Nephron (organoid): ENCODE measurements around the gene KYNU.
"Not testable (repeated sequence)": the region's sequence is repeated elsewhere in the genome, so short reads cannot be mapped to it uniquely, and the experiment has no call there.

Source experiments
- H3K27ac Mint-ChIP-seq, 3 experiments: 2 replicates each; pipeline ENCODE4 v1.8.0; 2020; ENCODE audit warnings: mixed read lengths in 3 of 3, mild to moderate bottlenecking in 2 of 3, moderate library complexity in 1 of 3
- H3K27me3 Mint-ChIP-seq: 2 replicates; pipeline ENCODE4 v1.8.0; 2021; ENCODE audit warnings: low read depth, mild to moderate bottlenecking, moderate library complexity, mixed read lengths
- H3K36me3 Mint-ChIP-seq: 2 replicates; pipeline ENCODE4 v1.8.0; 2020; ENCODE audit warnings: low read depth, mixed read lengths
- H3K4me1 Mint-ChIP-seq: 2 replicates; pipeline ENCODE4 v1.8.0; 2020; ENCODE audit warnings: mixed read lengths
- H3K4me3 Mint-ChIP-seq, 3 experiments: 2 replicates each; pipeline ENCODE4 v1.8.0; 2020; ENCODE audit warnings: mild to moderate bottlenecking in 3 of 3, mixed read lengths in 3 of 3, moderate library complexity in 2 of 3
- H3K9me3 Mint-ChIP-seq: 2 replicates; pipeline ENCODE4 v1.8.0; 2020; ENCODE audit warnings: mixed read lengths
- TF ChIP-seq, protein P1 (sequence below), 3 experiments: fragments of 200-600 bp; sonication (generic); IDR thresholded peaks; one replicate each; pipeline ENCODE4 v1.5.0; 2021; ENCODE audit warnings: antibody characterized with exemption in 3 of 3; ENCODE audit not compliant: unreplicated experiment in 3 of 3

The KYNU gene

DNA sequence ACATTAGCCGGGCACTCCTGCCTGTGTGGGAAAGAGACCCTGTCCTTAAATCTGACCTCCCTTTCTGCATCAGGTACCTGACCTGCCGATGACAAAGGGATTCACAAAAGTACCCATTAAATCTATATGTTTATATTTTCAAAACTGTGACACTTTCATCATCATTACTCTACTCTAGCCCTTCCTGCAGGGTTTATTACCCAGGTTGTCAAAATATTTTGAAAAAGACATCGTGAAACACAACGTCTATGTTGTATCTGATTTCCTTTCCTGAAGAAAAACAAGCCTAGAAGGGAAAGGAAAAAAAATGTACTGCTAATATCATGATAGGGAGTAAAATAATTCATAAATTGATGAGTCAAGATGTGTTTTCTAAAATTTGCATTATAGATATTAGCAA lies 15.2 kb upstream of the KYNU start:
- no peaks in the 10 kb centered on the region for H3K27me3 Mint-ChIP-seq
- H3K4me3 Mint-ChIP-seq = no peak overlapping the region
- H3K4me1 Mint-ChIP-seq = no peaks in the 10 kb centered on the region
- H3K36me3 Mint-ChIP-seq = no peaks in the 10 kb centered on the region
- no peaks in the 10 kb centered on the region for H3K9me3 Mint-ChIP-seq
- TF ChIP-seq, protein P1, sequence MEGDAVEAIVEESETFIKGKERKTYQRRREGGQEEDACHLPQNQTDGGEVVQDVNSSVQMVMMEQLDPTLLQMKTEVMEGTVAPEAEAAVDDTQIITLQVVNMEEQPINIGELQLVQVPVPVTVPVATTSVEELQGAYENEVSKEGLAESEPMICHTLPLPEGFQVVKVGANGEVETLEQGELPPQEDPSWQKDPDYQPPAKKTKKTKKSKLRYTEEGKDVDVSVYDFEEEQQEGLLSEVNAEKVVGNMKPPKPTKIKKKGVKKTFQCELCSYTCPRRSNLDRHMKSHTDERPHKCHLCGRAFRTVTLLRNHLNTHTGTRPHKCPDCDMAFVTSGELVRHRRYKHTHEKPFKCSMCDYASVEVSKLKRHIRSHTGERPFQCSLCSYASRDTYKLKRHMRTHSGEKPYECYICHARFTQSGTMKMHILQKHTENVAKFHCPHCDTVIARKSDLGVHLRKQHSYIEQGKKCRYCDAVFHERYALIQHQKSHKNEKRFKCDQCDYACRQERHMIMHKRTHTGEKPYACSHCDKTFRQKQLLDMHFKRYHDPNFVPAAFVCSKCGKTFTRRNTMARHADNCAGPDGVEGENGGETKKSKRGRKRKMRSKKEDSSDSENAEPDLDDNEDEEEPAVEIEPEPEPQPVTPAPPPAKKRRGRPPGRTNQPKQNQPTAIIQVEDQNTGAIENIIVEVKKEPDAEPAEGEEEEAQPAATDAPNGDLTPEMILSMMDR (IDR thresholded peaks at IDR 0.05; ENCODE audit: unreplicated experiment in 3 of 3) = no peak
- H3K27ac Mint-ChIP-seq = no peak overlapping the region

DNA sequence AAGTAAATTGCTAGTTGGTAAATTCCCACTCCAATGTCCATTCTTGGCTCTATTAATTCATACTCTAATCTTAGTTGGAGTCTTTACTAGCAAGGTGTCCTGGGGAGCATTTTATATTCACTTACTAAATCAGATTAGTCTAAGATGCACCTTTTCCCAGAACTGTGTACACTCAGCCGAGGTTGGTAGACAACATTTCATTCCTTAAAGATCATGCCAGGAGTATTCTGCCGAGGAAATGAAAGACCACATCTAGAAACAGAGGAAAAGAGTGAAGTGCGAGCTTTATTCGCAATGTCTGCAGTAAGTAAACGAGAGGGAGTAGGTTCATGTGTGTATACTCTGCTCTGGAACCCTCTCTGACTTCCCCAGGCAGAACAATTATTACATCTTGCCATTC lies 14.6 kb upstream of the KYNU start:
- Mint-ChIP-seq H3K36me3 (no peaks in the 10 kb centered on the region), H3K4me1 (no peaks in the 10 kb centered on the region), H3K27me3 (no peaks in the 10 kb centered on the region), H3K9me3 (no peaks in the 10 kb centered on the region), H3K27ac (no peak overlapping the region), H3K4me3 (no peak overlapping the region)
- TF ChIP-seq, protein P1 (IDR thresholded peaks at IDR 0.05; ENCODE audit: unreplicated experiment in 3 of 3) = no peak

DNA sequence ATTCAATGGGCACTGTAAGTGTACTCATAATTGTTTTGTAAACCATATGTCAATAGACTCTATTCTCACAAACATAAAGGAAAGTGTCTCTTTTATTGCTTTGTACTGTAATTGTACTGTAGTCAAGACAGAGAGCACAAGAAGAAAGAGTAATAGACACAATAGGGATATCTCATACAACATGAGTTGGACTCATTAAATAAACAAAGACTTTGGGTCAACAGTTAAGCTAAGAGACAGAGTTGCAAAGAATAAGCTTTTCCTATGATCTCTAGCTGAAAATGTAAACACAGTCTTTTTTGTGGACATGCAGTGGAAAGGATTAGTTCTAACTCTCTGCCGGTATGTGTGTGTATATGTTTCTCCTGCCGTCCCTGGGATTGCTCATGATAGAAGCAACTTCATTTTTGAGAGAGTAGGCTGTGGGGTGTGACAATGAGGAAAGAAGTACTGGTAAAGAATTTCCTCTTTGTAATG lies 13.9 kb upstream of the KYNU start:
- TF ChIP-seq, protein P1 (IDR thresholded peaks at IDR 0.05; ENCODE audit: unreplicated experiment in 3 of 3) = no peak
- H3K4me3 Mint-ChIP-seq = no peak overlapping the region
- H3K27me3 Mint-ChIP-seq = no peaks in the 10 kb centered on the region
- H3K27ac Mint-ChIP-seq = no peak overlapping the region
- H3K36me3 Mint-ChIP-seq = no peaks in the 10 kb centered on the region
- no peaks in the 10 kb centered on the region for H3K9me3 Mint-ChIP-seq
- no peaks in the 10 kb centered on the region for H3K4me1 Mint-ChIP-seq

DNA sequence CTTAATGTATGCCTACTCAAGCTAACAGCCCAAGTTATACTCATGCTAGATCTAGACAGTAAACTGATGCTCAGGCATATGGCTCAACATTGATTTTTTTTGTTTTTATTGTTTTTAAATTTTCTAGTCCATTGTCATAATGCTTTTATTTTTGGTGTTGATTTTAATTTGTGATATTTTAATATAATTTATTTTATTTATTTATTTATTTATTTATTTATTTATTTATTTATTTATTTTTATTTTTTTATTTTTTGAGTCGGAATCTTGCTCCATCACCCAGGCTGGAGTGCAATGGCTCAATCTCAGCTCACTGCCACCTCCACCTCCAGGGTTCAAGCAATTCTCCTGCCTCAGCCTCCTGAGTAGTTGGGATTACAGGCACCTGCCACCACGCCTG lies 12.9 kb upstream of the KYNU start:
- H3K27ac Mint-ChIP-seq, H3K9me3 Mint-ChIP-seq, H3K4me3 Mint-ChIP-seq, H3K4me1 Mint-ChIP-seq, H3K36me3 Mint-ChIP-seq, H3K27me3 Mint-ChIP-seq: not testable (repeated sequence)

DNA sequence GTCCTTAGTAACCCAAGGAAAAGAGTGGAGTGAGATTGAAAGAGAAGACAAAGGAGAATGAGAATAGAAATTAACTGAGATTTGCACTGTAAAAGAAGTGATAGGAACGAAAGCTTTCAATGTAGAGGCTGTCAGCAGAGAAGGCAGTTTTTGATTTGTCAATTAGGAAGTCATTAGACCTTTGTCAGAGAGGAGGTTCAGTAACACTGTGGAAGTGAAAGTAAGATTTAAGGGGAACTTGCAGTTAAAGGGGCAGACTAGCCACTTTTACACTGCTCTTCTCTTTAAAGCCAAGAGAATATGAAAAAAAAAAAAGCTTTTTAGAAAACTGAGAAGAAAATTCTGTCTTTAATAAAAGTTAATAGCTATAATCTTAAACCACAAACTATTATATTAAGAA lies 11.5 kb upstream of the KYNU start:
- Mint-ChIP-seq H3K4me3 (no peak overlapping the region), H3K36me3 (no peaks in the 10 kb centered on the region), H3K27ac (no peak overlapping the region), H3K27me3 (no peaks in the 10 kb centered on the region), H3K9me3 (no peaks in the 10 kb centered on the region), H3K4me1 (no peaks in the 10 kb centered on the region)
- TF ChIP-seq, protein P1 (IDR thresholded peaks at IDR 0.05; ENCODE audit: unreplicated experiment in 3 of 3) = no peak

DNA sequence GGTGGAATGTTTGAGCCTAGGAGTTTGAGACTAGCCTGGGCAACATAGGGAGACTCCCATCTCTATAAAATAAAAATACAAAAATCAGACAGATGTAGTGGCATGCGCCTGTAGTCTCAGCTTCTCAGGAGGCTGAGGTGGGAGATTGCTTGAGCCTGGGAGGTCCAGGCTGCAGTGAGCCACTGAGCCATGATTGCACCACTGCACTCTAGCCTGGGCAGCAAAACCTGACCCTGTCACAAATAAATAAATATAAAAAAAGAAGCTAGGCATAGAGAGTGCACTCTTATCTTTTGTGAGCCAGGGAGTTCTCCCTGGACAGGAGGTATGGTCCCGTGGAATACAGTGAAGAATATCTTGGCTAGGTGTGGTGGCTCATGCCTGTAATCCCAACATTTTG lies 11.0 kb upstream of the KYNU start:
- H3K4me3 Mint-ChIP-seq = no peak overlapping the region
- no peaks in the 10 kb centered on the region for H3K9me3 Mint-ChIP-seq
- no peaks in the 10 kb centered on the region for H3K27me3 Mint-ChIP-seq
- H3K36me3 Mint-ChIP-seq = no peaks in the 10 kb centered on the region
- TF ChIP-seq, protein P1 (IDR thresholded peaks at IDR 0.05; ENCODE audit: unreplicated experiment in 3 of 3) = no peak
- no peaks in the 10 kb centered on the region for H3K4me1 Mint-ChIP-seq
- no peak overlapping the region for H3K27ac Mint-ChIP-seq
